NCI-H1436 treated with DMSO at 0.1 percent for 48 hours (cell line): Measurements from ENCODE around the gene LAMC3.

Experiments used
- DNase-seq: peaks from one replicate; lab custom pipeline; 2025; lab: John Stamatoyannopoulos, UW

The LAMC3 gene

DNA sequence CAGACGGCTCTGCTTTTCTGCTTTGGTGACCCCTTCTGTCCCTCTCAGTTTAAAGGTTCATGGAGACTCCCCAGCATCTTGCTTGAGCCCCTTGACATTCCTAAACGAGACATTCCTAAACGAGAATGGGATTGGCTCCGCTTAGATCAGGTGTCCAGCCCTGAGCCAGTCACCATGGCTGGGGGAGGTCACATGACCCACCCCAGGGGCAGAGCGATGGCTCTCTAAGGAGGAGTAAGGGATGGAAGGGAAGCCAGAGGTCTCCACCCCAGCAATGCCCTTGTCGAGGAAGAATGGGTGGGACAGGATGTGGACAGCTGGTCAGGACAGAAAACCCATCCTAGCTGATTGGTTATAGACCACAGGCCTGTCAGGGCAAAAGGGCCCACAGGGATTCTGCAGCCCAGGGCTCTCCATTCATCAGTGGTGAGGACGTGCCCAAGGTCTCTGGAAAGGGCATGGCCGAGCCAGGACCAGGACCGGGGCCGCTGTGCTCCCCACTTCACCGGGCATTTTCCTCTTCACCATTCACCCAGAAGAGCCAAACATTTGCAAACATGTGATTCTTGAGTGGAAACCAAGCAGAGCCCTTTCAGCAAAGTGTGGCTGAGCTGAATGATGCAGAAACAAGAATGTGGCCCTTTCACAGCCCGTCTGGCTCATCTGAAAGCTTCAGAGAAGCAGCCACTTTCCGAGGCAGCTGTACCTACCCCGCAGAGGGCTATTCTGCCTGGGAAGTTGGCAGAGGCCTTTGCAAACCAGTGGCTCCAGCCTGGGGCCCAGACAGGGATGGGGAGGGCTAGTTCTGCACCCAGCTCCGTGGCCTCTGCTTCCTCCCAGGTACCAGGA is 67.6 kb downstream of the LAMC3 start:
- no peak for DNase-seq

DNA sequence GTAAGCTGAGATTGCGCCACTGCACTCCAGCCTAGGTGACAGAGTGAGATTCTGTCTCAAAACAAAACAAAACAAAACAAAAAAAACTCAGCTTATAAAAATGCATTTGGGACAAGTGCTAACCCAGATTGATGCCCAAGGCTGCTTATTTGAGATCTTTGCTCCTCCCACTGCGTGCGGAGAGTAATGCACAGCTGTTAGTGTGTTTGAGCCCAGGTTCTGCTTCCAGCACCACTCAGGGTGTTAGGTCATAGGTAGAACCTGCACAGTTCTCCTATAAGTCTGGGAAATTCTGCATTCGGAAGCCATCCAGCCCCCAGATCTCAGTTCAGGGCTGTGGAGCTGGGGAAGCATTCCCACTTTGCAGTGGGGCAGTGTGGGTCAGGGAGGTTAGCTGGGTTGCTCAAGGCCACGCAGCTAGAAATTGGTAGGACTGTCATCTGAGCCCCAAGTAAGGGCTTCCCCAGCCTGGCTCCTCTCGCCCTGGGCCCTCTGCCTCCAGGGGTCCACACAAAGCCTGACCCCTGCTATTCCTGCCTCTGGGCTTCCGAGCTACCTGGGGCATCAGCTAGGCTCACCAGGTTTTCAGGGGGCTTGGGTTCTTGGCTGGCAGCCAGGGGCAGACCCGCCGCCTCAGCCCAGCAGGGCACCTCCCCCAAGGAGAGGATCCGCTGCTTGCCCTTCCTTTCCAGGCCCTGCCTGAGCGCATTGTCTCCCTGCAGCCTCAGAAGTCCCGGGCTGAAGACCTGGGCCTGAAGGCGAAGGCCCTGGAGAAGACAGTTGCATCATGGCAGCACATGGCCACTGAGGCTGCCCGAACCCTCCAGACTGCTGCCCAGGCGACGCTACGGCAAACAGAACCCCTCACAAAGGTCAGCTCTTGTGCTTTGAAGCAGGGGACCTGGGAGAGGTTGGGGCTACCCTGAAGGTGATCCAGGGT is 69.7 kb downstream of the LAMC3 start:
- DNase-seq = no peak

DNA sequence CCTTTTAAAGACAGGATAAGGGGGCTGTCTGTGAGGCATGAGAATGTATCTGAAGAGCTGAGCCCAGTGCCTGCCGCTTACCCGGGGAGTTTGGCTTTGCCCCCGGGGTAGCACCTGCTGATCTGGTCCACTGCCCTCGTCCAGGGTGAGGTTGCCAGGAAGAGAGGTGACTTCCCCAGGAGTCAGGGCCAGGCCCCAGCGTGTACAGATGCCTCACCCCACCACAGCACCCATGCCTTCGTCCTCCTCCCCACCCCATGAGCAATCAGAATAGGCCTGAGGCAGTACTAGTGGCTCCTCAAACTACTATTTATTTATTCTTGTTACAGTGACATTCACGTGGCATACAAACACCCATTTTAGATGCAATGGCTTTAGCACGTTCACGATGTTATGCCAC is 71.6 kb downstream of the LAMC3 start:
- DNase-seq = no peak

DNA sequence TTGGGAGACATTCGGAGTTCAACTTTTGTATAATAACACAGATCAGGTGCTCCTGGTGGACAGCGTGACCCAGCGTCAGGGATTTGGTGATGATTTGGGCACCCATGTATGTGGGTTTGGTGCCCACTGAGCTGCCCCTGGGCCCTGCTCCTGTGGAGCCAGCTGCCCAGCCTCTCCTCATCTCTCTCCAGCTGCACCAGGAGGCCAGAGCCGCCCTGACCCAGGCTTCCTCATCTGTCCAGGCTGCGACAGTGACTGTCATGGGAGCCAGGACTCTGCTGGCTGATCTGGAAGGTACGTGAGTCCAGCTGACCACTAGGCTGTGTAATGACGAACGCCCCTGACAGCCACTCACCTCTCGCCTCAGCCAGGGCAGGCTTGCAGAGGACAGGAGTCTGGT is 72.9 kb downstream of the LAMC3 start:
- no peak for DNase-seq

DNA sequence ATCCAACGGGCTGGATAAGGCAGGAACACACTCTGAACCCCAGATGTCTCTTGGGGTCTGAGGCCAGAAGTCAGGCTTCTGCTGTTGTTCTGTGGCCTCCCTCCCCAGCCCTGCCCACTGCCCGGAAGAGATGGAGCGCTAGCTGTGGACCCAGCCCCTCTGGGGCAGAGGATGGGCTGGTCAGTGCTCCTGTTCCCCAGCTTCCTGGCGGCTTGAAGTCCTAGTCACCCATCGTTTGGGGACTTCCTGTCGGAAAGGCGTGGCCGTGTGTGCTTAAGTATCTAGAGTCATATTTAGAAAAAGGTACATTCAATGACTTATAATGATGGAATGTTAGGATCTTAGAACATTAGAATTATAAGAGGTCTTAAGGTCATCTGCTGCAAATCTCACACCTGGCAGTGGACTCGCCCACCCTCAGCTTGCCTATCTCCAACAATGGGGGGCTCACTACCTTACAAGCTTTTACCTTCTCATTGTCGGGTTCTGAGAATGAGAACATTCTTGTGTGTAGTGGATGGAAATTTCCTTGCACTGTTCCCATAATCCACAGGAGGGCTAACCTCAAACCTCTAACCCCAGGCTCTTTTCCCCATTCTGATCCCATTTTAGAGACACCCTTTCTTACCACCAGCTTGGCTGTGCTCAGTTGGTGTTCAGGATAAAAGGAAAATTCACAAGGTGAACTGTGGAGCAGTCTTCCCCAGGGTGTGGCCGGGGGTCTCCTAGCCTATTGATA is 74.0 kb downstream of the LAMC3 start:
- DNase-seq = no peak

DNA sequence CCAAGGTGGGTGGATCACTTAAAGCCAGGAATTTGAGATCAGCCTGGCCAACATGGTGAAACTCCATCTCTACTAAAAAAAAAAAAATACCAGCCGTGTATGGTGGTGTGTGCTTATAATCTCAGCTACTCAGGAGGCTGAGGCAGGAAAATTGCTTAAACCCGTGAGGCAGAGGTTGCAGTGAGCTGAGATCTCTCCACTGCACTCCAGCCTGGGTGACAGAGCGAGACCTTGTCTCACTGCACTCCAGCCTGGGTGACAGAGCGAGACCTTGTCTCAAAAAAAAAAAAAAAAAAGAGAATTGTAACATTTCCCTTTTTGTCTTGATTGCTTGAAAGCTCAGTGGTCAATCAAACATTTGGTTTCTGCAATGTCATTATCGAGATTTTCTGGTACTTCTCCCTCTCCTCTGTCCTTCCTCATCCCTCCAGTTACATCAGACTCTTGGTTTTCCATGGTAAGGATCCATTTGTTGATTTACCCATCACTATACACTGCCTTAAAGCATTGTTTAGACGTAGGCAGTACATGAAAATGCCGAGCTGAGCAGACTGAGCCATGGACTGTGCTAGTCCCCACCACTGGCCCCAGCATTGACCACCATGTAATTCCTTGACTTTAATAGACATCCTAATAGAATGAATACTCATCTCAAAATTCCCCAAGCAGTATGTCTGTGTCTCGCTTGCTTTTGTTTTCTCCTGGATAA is 75.8 kb downstream of the LAMC3 start:
- no peak for DNase-seq

DNA sequence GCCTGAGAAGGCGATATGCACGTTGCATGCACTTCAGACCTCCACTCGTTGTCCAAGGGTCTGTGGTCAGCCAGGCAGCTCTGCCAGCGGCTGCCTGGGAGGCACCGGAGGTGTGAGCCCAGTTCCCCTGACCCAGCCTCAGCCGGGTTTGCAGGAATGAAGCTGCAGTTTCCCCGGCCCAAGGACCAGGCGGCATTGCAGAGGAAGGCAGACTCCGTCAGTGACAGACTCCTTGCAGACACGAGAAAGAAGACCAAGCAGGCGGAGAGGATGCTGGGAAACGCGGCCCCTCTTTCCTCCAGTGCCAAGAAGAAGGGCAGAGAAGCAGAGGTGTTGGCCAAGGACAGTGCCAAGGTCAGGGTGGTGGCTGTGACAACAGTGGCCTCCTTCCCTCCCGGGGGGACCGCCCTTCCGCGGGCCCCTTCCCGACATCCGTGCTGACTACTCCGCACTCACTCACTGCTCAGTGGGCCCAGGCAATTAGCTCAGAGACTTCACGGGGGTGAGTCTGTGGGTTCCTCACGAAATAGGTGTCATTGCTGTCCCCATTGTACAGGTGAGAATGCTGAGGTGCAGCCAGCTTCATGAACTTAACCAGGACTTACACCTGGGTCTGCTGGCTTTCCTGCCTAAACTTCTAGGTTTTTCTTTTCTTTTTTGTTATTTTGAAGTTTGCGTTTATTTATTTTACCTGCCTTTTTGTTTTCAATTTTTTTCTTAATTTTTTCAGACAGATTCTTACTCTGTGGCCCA is 76.6 kb downstream of the LAMC3 start:
- no peak for DNase-seq

DNA sequence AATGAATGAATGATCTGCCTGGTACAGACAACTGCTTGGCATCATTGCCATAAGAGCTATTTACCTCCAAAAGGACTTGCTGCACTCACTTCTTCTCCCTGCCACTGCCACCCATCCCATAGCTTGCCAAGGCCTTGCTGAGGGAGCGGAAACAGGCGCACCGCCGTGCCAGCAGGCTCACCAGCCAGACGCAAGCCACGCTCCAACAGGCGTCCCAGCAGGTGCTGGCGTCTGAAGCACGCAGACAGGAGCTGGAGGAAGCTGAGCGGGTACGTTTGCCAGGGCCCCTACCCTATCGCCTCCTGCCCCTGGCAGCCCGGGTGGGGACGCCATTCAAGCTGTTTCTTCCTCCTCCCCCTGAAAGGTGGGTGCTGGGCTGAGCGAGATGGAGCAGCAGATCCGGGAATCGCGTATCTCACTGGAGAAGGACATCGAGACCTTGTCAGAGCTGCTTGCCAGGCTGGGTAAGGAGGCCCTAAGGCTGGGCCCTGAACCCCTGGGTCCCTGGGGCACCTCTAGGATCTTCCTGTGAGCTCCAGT is 78.5 kb downstream of the LAMC3 start:
- no peak for DNase-seq

DNA sequence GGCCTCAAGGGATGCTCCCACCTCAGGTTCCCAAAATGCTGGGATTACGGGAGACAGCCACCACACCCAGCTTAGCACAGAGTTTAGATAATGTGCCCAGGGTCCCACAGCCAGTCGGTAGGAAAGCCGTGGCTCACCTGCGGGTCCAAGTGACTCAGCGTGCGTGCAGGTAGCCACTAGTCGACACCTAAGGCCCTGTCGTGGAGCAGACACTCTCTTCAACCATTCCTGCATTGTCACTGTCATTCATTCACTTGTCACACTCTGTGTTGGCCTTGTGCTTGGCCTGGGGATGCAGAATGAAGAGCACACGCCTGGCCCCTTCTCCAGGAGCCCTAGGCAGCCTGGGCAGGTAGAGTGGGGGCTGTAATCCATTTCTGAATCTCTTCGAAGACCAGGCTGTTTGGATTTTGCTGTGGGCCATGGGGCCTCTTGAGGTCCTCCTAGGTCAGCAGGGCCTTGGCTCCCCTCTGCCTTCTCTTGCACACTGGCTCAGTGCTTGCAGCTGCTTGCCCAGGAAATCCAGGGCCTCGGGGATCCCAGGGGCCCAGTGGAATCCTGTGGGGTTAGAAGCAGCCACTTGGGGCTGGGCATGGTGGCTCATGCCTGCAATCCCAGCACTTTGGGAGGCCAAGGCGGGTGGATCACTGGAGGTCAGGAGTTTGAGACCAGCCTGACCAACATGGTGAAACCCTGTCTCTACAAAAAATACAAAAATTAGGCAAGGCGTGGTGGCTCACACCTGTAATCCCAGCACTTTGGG is 81.2 kb downstream of the LAMC3 start:
- no peak for DNase-seq

DNA sequence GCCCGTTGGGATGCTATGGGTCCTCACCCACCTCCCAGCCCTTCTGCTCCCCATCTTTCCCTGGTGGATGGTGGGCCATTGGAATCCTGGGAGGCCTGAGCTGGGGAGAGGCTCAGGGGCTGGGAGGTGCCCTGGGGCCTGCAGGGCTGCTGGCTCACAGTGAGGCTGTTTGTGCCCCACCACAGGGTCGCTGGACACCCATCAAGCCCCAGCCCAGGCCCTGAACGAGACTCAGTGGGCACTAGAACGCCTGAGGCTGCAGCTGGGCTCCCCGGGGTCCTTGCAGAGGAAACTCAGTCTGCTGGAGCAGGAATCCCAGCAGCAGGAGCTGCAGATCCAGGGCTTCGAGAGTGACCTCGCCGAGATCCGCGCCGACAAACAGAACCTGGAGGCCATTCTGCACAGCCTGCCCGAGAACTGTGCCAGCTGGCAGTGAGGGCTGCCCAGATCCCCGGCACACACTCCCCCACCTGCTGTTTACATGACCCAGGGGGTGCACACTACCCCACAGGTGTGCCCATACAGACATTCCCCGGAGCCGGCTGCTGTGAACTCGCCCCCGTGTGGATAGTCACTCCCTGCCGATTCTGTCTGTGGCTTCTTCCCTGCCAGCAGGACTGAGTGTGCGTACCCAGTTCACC is 82.5 kb downstream of the LAMC3 start:
- DNase-seq = no peak

DNA sequence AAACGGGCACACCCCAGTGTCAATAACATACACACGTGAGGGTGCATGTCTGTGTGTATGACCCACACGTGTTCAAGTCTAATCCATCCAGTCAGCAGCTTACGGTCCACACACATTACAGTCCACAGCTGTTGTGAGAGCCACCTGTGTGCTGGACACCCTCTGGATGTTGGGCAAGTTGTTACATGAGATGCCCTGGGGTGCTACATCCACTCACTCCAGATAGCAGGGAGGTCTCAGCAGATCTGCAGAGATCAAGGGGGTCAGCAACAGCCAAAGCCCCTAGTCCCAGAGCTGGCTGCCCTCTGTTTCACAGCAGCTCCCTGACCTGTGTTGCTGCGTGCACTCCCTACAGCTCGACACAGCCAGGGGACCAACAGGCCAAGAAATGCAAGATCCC is 83.1 kb downstream of the LAMC3 start:
- DNase-seq = no peak

DNA sequence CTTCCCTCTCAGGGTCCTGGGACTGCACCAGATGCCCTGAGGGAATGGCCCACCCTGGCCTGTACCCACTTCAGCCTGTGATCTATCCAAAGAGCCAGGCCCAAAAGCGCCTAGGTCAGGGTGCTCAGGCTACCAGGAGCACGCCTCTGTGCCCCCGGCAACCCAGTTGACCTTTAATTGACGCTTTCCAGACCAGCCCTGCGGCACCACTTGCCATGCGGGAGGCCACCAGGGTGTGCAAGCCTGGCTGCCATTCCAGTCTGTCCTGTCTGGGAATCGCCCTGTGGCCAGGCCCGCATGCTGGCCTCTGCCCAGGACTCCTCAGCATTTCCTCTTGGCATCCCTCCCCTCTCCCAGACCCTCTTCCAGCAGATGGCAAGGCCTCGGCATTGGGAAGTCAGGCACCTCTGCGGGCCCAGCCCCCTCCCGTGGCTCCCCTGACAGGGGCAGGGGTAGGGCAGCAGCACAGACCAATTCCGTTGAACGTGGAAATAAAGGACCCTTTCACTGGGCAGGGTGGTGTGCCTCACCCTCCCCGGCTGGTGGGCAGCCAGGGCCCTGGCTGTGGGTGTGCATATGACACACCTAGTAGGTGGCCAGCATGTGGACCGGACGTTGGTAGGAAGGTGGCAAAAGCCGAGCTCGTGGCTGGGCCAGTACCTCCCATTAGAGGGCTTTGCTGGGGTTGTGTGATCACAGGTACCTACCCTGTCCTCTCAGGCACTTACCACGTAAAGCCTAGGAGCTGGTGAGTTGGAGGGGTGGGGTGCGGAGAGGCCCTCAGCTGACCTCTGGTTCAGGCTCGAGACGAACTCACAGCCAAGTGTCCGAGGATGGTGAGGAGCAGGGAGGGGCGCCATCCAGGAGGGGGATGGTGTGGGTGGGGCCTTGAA is 83.8 kb downstream of the LAMC3 start:
- DNase-seq = no peak

DNA sequence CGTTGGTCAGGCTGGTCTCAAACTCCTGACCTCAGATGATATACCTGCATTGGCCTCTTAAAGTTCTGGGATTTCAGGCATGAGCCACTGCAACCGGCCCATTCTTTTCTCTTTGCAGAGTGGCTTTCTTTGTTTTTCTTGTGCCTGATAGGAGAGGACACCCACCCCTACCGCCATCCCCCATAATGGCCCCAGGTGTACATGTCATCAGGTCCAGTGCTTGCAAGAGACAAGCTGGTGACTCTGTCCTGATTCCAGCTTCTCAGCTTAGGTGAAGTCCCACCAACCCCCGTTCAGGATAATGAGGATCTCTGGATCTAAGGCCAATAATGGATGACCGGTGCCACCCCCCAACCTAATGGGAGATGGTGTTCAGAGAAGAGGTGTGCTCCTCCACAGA is 85.0 kb downstream of the LAMC3 start:
- no peak for DNase-seq

DNA sequence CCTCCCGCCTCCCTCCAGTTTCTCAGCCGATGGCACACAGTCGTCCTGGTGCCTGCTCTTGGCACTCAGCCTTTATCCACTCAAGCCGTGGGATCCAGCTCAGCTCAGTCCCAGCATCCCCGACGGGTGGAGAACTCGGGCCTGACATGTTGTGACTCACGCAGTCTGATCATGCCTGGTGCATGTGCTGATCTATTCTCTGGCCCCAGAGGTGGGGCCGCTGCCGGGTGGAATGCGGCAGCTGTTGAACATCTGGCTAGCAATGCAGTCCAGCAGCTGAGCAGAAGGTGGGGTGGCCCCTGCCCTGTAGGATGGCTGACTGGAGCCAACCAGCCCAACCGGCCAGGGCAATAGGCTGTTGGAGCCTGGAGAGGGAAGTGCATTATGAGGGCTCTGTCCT is 85.6 kb downstream of the LAMC3 start:
- DNase-seq = no peak

DNA sequence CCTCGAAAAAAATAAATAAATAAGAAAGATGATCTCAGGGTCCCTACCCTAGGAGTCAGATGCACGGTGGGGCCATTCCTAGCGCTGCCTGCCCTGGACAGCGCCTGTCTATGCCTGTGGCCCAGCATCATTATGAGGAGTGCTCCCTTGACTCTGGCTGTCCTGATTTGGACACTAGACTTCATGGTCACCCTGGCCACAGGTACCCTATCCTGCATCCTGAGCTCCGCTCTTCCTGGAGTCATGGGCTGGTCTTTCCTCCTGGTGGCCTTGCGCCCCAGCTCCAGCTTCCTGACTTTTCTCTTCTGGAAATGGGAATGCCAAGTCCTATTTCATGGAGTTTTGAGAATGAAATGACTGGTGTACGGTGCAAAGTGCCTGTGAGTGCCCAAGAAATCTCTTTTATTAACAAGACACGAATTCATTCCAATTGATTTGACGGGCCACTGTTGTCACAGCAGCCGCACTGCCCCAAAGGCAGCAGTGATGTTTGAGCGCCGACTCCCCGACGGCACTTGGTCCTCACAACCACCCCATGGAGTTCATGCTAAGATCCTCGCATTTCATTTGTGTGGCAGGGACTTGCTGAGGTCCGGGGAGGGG is 86.8 kb downstream of the LAMC3 start:
- DNase-seq = no peak

DNA sequence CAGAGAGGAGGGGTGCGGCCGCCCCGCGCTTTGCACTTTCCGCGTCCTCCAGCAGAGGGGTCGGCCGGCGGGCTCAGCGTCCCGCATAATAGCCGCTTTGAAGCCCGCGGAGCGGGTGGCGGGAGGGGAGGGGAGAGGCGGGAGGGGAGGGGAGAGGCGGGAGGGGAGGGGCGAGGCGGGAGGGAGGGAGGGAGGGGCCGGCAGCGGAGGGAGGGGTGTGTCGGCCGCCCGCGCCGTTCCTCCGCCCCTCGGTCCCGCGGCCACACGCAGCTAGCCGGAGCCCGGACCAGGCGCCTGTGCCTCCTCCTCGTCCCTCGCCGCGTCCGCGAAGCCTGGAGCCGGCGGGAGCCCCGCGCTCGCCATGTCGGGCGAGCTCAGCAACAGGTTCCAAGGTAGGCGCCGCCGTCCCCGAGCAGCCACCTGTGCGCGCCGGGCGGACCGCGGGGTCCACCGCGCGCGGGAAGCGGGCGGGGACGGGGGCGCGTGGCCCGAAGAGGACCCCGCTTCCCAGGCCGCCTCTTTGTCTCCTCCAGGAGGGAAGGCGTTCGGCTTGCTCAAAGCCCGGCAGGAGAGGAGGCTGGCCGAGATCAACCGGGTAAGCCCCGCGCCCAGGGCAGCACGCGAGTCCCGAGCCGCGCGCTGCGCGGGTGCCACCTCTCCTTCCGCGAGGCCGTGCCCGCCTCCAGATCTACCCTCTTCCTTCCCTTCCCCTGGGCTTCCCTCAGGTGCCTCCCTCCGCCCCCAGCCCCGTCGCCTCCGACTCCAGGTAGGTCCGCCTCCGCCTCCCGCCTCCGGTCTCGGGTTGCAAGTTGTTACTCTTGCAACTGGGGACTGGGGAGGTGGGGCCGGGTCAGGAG is 87.5 kb downstream of the LAMC3 start, which contains the start of gene AIF1L:
Gene AIF1L, plus strand, starts transcription at position 263 of the 857 bp plus-strand sequence. Its CDS starts 99 bp downstream, at position 362.
- DNase-seq = no peak
